ENCODE results near the gene GFER. TPM values are rescaled to one million over a fixed set of nuclear protein-coding genes. Genes with fewer than 3 reads are reported as not detected.

The GFER gene
- polyA plus RNA-seq, 1 of the 3 experiments (the other 2 are of a cell fraction): 20.4 TPM

- TF ChIP-seq NRF1 (IDR thresholded peaks at IDR 0.05; ENCODE audit: low read depth, low read length): no peak
Measured at GRCh38 chr16:2019518-2019920, 35.5 kb downstream of the GFER start, which contains the start of gene NPW (continued).

- H4K20me1 ChIP-seq (ENCODE audit: insufficient read depth): no peaks in the 10 kb centered on the region
- peaks cover 5% of the 10 kb centered on the region for H3F3A ChIP-seq (replicated peaks; ENCODE audit: insufficient read depth)
- H3K79me2 ChIP-seq (ENCODE audit: insufficient read depth): no peaks in the 10 kb centered on the region
- ChIA-PET CTCF (interaction anchor here (0.9 to 2.1 kb wide), 3 partner anchors 9 to 120 kb away, joined by 5 to 15 read pairs (median 5); no protein-coding TSS in a partner anchor), POLR2A (interaction anchor here (1.0 kb wide), 1 partner anchor 135 kb away, joined by 3 read pairs; the partner anchor contains the start of gene TRAF7)
- H3K27ac ChIP-seq (ENCODE audit: low read depth in 2 of 2, low read length in 1 of 2): no peak overlapping the region
- H3K4me1 ChIP-seq (ENCODE audit: control insufficient read depth in 1 of 2, insufficient read depth in 2 of 2, low read depth in 1 of 2, low read length in 1 of 2): peaks cover 0 to 14% of the 10 kb centered on the region in 2 experiments; a peak in 1 of 4 replicates
- TF ChIP-seq MAX (IDR thresholded peaks at IDR 0.05; ENCODE audit: low read depth) (no peak), MXI1 (IDR thresholded peaks at IDR 0.05; ENCODE audit: low read depth, low read length) (0 out of 2 replicates have a peak, but pooled peaks have one; percentile 26), CHD2 (IDR thresholded peaks at IDR 0.05; ENCODE audit: low read length, partially characterized antibody) (no peak)
- H3K36me3 ChIP-seq (replicated peaks in 1 of 2; ENCODE audit: control insufficient read depth in 1 of 2, insufficient read depth in 2 of 2, low read length in 1 of 2): no peaks in the 10 kb centered on the region
- peaks cover 4% of the 10 kb centered on the region; the same call in 1 of the 2 replicates for H3K27me3 ChIP-seq (ENCODE audit: insufficient read depth)
- H3K4me2 ChIP-seq: no peak overlapping the region
- H3K9me2 ChIP-seq: no peaks in the 10 kb centered on the region
- H3K9ac ChIP-seq: no peak overlapping the region
- peak; percentile 68 for DNase-seq
- H3K9me3 ChIP-seq: no peaks in the 10 kb centered on the region
- no peak overlapping the region for H2AFZ ChIP-seq (ENCODE audit: low read depth)
- WGBS (ENCODE audit: low lambda C conversion rate): 26% methylated on average over 44 of the region's 96 CpGs
- no peak overlapping the region for H3K4me3 ChIP-seq (ENCODE audit: low read depth in 2 of 2, low read length in 1 of 2)
Measured at GRCh38 chr16:2019921-2020831, 36.2 kb downstream of the GFER start.

GRCh38 chr16:2022723-2023091 is 38.7 kb downstream of the GFER start:
- Histone ChIP-seq H3K4me1 (ENCODE audit: control insufficient read depth in 1 of 2, insufficient read depth in 2 of 2, low read depth in 1 of 2, low read length in 1 of 2) (peaks cover under 1 to 22% of the 10 kb centered on the region in 2 experiments; a peak in 2 of 4 replicates), H3K27me3 (ENCODE audit: insufficient read depth) (peaks cover 4% of the 10 kb centered on the region; the same call in 1 of the 2 replicates), H2AFZ (ENCODE audit: low read depth) (peak overlapping the region; percentile 93), H3F3A (replicated peaks; ENCODE audit: insufficient read depth) (peaks cover 9% of the 10 kb centered on the region), H4K20me1 (ENCODE audit: insufficient read depth) (peaks cover 1% of the 10 kb centered on the region; the same call in 1 of the 2 replicates), H3K27ac (ENCODE audit: low read depth in 2 of 2, low read length in 1 of 2) (peak overlapping the region; percentile 65 to 86), H3K36me3 (replicated peaks in 1 of 2; ENCODE audit: control insufficient read depth in 1 of 2, insufficient read depth in 2 of 2, low read length in 1 of 2) (no peaks in the 10 kb centered on the region), H3K9me3 (no peaks in the 10 kb centered on the region), H3K79me2 (ENCODE audit: insufficient read depth) (peaks cover 8% of the 10 kb centered on the region; the same call in 1 of the 2 replicates), H3K4me2 (peak overlapping the region; percentile 97), H3K4me3 (ENCODE audit: low read depth in 2 of 2, low read length in 1 of 2) (peak overlapping the region; percentile 40 to 65), H3K9me2 (no peaks in the 10 kb centered on the region), H3K9ac (peak overlapping the region; percentile 59; the same call in 1 of the 2 replicates)
- DNase-seq: peak; percentile 88
- 5% methylated on average over 14 of the region's 14 CpGs for WGBS (ENCODE audit: low lambda C conversion rate)
- ChIA-PET POLR2A (interaction anchor here (0.7 to 1.5 kb wide), 4 partner anchors 19 to 133 kb away, joined by 3 to 6 read pairs (median 4); partner anchors contain the start of genes NTHL1, RPS2, TRAF7 and TSC2), CTCF (interaction anchor here (0.6 to 6.5 kb wide), 29 partner anchors 9 to 214 kb away, joined by 3 to 68 read pairs (median 6); partner anchors contain the start of genes DNASE1L2, NTHL1, PKD1 and RAB26)
- TF ChIP-seq GABPA (IDR thresholded peaks at IDR 0.05; ENCODE audit: low read depth): no peak
- TF ChIP-seq NRF1 (IDR thresholded peaks at IDR 0.05; ENCODE audit: low read depth, low read length): peak; percentile 27; the same call in 1 of the 2 replicates
- no peak for TF ChIP-seq YY1 (IDR thresholded peaks at IDR 0.05; ENCODE audit: low read depth)
- 0 out of 2 replicates have a peak, but pooled peaks have one; percentile 5 for TF ChIP-seq TAF1 (IDR thresholded peaks at IDR 0.05; ENCODE audit: borderline replicate concordance, low read depth, low read length)
- no peak for TF ChIP-seq JUND (IDR thresholded peaks at IDR 0.05)
- no peak for TF ChIP-seq GATA2 (CRISPR knock-in tag; IDR thresholded peaks at IDR 0.05)
- TF ChIP-seq CHD2 (IDR thresholded peaks at IDR 0.05; ENCODE audit: low read length, partially characterized antibody): peak; percentile 18
- no peak for TF ChIP-seq FOSL2 (IDR thresholded peaks at IDR 0.05; ENCODE audit: borderline replicate concordance, low read depth)
- no peak for TF ChIP-seq EP300 (IDR thresholded peaks at IDR 0.05; ENCODE audit: borderline replicate concordance in 1 of 2, low read depth in 1 of 2, low read length in 1 of 2)
- TF ChIP-seq ZBTB33 (IDR thresholded peaks at IDR 0.05; ENCODE audit: borderline replicate concordance, low read depth): no peak
- no peak for TF ChIP-seq IRF3 (IDR thresholded peaks at IDR 0.05; ENCODE audit: low read depth, low read length)
- TF ChIP-seq RAD21 (IDR thresholded peaks at IDR 0.05; ENCODE audit: low read length): no peak
- no peak for TF ChIP-seq TCF12 (IDR thresholded peaks at IDR 0.05)
- TF ChIP-seq NFIC (IDR thresholded peaks at IDR 0.05; ENCODE audit: borderline replicate concordance): no peak
- no peak for TF ChIP-seq SMC3 (IDR thresholded peaks at IDR 0.05; ENCODE audit: low read depth, low read length)
